HG03342 (cell line): ENCODE data around the gene SERF1B.
"Not testable (repeated sequence)": the region's sequence is repeated elsewhere in the genome, so short reads cannot be mapped to it uniquely, and the experiment has no call there.

Source experiments
- ATAC-seq: cut with Tn5 transposase; IDR thresholded peaks from one replicate; pipeline ENCODE4 v1.9.1; 2021; ENCODE audit warnings: mild to moderate bottlenecking, moderate library complexity; ENCODE audit not compliant: unreplicated experiment

Gene SERF1B

DNA sequence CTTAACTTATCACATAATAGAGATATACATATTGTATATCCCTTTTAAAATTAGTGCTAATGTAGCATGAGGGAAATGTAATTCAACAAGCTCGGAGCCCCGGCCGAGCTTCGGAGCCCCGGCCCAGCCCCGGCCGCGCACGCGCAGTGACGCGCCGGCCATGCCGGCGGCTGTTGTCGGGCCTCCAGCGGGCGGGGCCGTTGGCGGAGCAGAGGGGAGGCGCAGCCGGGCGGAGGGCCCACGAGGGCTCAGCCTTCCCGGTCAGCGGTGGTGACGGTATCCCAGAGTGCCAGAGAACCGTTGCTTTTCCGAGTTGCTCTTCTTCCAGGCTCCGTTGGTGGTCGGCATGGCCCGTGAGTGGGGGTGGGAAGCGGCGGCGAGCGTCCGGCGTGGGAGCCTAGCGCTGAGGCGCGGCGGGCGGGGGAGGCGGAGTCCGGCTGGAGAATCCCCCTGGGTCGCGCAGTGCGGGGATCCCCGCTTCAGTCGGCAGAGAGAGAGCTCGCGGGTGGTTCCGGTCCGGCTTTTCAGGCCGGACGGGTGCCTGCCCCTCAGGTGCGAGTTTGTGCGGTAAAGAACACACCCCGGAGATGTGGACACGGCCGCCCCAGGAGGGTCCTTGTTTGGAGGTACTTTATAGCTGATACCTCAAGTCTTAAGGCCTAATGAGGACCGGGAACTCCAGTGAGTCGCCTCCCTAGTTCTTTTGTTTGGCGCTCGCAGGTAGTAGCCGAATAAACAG, at the start of gene SERF1B:
Gene SERF1B (plus strand): TSS at position 146 of the 739 bp plus-strand sequence. CDS start 201 bp downstream, at position 347.
- ATAC-seq: peak; percentile 92

DNA sequence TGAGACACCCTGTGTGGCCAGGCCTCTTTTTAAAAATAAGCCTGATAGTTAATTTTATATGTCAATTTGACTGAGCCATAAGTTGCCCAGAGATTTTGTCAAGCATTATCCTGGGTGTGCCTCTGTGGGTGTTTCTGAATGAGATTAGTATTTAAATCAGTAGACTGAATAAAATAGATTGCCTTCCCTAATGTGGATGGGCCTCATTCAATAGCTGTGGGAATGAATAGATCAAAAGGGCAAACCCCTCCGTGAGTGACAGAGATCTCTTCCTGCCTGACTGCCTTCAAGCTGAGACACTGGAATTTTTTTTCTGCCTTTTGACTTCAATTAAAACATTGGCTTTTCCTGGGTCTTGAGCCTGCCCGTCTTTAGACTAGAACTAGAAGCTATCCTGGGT, 33.3 kb upstream of the SERF1B start:
- not testable (repeated sequence) for ATAC-seq

DNA sequence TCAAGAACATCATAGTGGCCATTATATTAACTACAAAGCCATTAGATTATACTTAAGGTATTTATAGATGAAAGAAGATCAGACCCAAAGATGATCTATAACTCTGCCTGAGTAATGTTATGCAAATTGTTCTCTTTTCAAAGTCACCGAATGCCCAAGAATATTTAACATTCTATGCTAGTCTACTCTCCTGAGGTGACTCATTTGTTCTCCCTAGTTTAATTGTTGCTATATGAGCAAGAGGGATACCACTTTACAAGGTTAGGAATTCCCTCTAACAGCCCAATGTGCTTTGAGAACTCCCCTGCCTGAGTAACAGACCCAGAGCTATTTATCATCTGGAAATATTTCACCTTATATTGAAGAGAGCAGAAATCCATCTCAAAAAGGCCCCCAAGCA, 29.5 kb upstream of the SERF1B start:
- ATAC-seq: not testable (repeated sequence)

DNA sequence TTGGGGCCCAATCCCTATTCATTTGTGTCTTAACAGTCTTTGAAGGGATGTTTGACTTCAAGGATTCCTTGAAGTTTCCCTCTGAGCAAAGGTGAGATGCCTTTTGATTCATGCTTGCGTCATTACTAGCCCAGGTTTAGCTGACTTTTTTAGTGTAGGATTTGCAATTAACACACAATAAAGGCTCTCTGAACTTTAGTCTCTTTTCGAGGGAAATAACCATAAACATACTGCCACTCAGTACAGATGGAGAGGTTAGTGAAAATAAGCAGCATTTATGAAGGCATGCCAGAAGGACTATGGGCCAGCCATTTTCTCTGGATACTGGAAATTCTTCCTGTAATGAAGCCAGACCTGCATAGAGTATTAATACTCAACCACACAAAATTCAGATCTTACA, 4.4 kb upstream of the SERF1B start:
- ATAC-seq: not testable (repeated sequence)

DNA sequence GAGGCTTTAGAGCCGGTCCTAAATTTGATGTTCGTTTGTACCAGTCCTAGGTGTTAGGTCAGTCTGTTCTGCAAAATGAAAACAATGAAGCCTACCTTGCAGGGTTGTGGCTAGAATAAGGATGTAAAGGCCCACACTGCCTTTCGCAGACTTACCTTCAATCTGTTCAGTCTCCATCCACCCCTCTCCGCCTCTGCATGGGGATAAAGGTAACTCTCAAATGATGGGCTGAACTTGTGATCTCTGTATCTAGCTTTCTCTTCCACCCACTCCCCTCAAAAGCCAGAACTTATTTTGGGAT, 744 bp downstream of the SERF1B start:
- not testable (repeated sequence) for ATAC-seq

DNA sequence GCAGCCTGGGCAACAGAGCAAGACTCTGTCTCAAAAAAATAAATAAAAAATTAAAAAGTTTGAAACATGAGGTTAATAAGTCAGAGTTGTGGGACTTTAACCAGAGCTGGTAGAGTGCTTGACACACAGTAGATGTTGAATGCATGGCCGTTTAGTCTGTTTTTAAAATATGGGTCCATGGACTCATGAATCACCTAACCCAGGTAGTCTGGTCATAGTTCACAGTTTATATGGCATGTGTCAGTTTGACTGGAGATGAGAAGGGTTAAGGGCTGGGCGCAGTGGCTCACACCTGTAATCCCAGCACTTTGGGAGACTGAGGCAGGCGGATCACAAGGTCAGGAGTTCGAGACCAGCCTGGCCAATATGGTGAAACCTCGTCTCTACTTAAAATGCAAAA, 6.2 kb downstream of the SERF1B start:
- not testable (repeated sequence) for ATAC-seq

DNA sequence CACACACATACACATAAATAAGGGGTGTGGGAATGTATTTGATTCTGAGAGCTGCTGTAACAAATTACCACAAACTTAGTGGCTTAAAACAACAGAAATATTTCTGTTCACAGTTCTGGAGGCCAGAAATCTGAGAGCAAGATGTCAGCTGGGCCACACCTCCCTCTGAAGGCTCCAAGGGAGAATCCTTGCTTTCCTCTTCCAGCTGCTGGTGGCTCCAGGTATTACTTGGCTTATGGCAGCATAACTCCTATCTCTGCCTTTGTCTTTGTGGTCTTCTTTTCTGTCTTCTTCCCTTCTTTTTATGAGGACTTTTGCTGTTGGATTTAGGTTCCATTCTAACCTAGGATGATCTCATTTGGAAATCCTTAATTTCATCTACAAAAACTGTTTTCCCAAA, 16.4 kb downstream of the SERF1B start:
- ATAC-seq: not testable (repeated sequence)

DNA sequence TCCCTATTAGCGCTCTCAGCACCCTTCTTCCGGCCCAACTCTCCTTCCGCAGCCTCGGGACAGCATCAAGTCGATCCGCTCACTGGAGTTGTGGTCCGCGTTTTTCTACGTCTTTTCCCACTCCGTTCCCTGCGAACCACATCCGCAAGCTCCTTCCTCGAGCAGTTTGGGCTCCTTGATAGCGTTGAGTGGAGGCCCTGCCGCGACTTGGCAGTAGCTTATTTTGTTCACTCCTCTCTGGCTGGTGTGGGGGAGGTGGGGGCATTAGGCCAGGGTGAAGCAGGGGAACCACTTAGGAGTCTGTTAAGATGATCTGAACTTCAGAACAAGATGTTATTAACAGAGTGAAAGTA, 24.7 kb downstream of the SERF1B start:
- not testable (repeated sequence) for ATAC-seq

DNA sequence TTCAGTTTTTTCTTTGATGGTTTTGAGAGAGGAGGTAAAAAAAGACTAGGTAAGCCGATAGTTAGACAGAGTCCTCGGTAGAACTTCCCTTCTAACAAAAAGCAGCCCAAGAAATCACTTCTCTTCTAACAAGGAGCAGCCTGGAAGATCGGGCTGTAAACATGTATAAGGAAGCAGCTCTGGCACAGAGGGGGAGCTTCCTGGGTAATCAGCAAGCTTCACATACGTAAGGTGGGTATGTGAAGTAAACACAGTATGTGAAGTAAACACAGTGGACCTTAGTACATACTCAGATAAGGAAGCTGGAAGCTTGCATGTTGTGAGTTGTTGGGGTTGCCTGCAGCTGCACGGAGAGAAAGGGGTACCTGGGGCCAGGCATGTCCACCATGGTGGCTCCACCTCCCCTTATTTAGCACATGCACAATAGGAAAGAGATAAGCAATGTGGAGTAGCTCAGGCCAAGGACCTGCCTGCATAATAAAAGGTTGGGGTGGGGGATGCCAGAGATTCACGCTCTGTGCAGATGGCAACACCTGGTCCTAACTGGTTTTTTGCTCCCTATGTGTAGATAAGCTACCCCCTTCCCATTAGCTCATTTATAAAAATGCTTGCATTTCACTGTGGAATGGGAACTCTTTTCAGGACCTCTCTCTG, 31.4 kb downstream of the SERF1B start:
- not testable (repeated sequence) for ATAC-seq

DNA sequence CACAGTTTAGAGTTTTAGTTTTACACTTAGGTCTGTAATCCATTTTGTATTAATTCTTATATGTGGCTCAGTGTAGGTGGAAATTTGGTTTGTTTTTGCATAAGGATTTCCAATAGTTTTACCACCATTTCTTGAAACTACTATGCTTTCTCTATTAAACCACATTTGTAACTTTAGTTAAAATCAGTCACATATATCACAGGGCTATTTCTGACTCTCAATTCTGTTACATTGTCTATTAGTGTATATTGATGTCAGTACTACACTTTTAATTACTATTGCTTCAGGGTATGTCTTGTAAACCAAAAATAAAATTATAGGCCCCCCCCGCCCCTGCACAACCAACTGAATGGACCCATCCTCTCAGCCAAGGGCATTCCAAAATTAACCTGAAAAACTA, 32.1 kb downstream of the SERF1B start:
- not testable (repeated sequence) for ATAC-seq

DNA sequence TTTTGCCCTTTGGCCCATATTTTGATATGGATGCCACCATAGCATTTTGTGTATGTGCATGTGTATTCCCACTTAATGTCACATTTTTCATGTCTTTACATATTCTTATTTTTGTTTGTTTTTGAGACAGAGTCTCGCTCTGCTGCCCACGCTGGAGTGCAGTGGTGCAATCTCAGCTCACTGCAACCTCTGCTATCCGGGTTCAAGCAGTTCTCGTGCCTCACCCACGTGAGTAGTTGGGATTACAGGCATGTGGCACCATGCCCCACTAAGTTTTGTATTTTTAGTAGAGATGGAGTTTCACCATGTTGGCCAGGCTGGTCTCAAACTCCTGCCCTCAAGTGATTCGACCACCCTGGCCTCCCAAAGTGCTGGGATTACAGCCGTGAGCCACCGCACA, 52.6 kb downstream of the SERF1B start:
- ATAC-seq: not testable (repeated sequence)

DNA sequence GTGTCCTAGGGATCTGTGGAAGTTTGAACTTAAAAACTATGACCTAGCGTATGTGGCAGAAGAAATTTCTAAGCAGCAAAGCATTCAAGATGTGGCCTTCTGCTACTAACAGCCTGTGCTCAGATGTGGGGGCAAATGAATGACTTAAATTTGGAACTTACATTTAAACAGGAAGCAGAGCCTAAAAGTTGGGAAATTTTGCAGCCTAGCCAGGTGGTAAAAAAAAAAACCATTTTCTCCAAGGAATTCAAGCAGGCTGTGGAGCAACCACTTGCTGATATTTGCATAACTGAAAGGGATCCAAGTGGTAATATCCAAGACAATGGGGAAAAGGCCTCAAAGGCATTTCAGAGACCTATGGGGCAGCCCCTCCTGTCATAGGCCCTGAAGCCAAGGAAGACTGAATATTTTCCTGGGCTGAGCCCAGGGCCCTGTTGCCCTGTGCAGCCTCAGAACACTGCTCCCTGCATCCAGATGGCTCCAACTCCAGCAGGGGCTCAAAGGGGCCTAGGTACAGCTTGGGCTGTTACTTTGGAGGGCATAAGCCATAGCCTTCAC, 63.9 kb downstream of the SERF1B start:
- ATAC-seq: not testable (repeated sequence)

DNA sequence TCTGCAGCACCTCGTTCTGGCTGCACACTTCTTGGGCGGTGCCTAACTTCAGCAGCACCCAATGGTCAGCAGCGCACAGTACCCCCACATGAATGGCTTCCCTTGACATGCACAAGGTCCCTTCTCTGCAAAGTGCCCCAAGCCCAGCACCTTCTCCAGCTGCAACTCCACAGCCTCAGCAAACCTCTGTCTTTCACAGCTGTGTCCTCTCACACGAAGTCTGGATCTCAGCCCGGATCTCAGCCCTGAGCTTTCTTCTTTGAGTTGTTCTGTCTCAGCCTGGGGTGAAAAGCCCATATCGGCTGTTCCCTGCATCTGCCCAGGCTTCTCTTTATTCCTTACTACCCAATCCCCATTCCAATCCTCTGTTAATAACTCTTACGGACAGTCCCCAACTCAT, 66.7 kb downstream of the SERF1B start:
- ATAC-seq: not testable (repeated sequence)
